ENCODE results near the gene SLIT1.

GRCh38 chr10:96987842-96988175, 197.9 kb downstream of the SLIT1 start:
- TF ChIP-seq EZH2 (IDR thresholded peaks at IDR 0.05; ENCODE audit: insufficient read depth, poor library complexity, severe bottlenecking) (no peak), EZH2phosphoT487 (IDR thresholded peaks at IDR 0.05; ENCODE audit: insufficient read depth, low read depth) (no peak)

Measured in GM23248 (cell line).